IMR-90 (cell line): ENCODE measurements around the gene MAFG. TPM values are rescaled to one million over a fixed set of nuclear protein-coding genes. Genes with fewer than 3 reads are reported as not detected.

Experiments used
- ATAC-seq: fragments of 200-7000 bp; cut with Tn5 transposase; 2 replicates; pipeline ENCODE4 v1.9.1; 2020; ENCODE audit warnings: low read depth, mild to moderate bottlenecking, moderate library complexity
- BruUV-seq: library from RNA; stranded (reverse); fragments of 400-500 nt; replicated peaks from 2 replicates; lab custom pipeline; 2021; lab: Mats Ljungman, UMichigan
- CTCF ChIA-PET: fragments of 300-600 bp; formaldehyde crosslinking; extraction: SDS; loops from one replicate; lab custom pipeline; 2021; ENCODE audit warnings: antibody characterized with exemption; lab: Yijun Ruan, JAX
- POLR2A ChIA-PET: fragments of 300-600 bp; sonication (Branson Sonifier 250); formaldehyde crosslinking; loops from one replicate; lab custom pipeline; 2022; ENCODE audit warnings: antibody characterized with exemption; ENCODE audit not compliant: unreplicated experiment; lab: Charles Lee
- DNase-seq: peaks from one replicate; pipeline ENCODE4 v3.0.0; 2013
- H2AFZ ChIP-seq: replicated peaks from 2 replicates; pipeline ENCODE3; 2013; ENCODE audit warnings: low read length, mild to moderate bottlenecking; ENCODE audit not compliant: poor library complexity
- H2AK5ac ChIP-seq: 2 replicates; pipeline ENCODE4 v1.6.1; 2013; ENCODE audit warnings: low read depth, low read length, inconsistent platforms
- H2AK9ac ChIP-seq: replicated peaks from 2 replicates; pipeline ENCODE3; 2013; ENCODE audit warnings: mild to moderate bottlenecking, low read depth, low read length, moderate library complexity; ENCODE audit not compliant: poor library complexity
- H2BK120ac ChIP-seq: 2 replicates; pipeline ENCODE4 v1.6.1; 2013; ENCODE audit warnings: low read depth, low read length, inconsistent platforms
- H2BK15ac ChIP-seq: 3 replicates; pipeline ENCODE4 v1.6.1; 2013; ENCODE audit warnings: low read depth, low read length, inconsistent platforms
- H2BK20ac ChIP-seq: 2 replicates; pipeline ENCODE4 v1.6.1; 2013; ENCODE audit warnings: low read depth, mild to moderate bottlenecking, inconsistent platforms, low read length, moderate library complexity
- H2BK5ac ChIP-seq: 2 replicates; pipeline ENCODE4 v1.6.1; 2013; ENCODE audit warnings: mild to moderate bottlenecking, low read depth, low read length, inconsistent platforms; ENCODE audit not compliant: poor library complexity, severe bottlenecking
- H3K14ac ChIP-seq: replicated peaks from 2 replicates; pipeline ENCODE4 v1.6.1; 2013; ENCODE audit warnings: low read depth, low read length, inconsistent platforms
- H3K18ac ChIP-seq: 2 replicates; pipeline ENCODE4 v1.6.1; 2013; ENCODE audit warnings: low read depth, low read length, control low read depth
- H3K23ac ChIP-seq: 2 replicates; pipeline ENCODE4 v1.6.1; 2013; ENCODE audit warnings: low read depth, low read length, inconsistent platforms
- H3K27ac ChIP-seq: 2 replicates; pipeline ENCODE4 v1.5.1; 2013; ENCODE audit warnings: mild to moderate bottlenecking, control low read depth, low read length; ENCODE audit not compliant: insufficient read depth
- H3K27me3 ChIP-seq: 2 replicates; pipeline ENCODE4 v1.6.1; 2013; ENCODE audit warnings: low read length; ENCODE audit not compliant: control insufficient read depth, insufficient read depth
- H3K36me3 ChIP-seq: 2 replicates; pipeline ENCODE4 v1.6.1; 2013; ENCODE audit warnings: low read length, mixed read lengths; ENCODE audit not compliant: control insufficient read depth, insufficient read depth
- H3K4ac ChIP-seq: 2 replicates; pipeline ENCODE4 v1.6.1; 2013; ENCODE audit warnings: low read depth, low read length, inconsistent platforms
- H3K4me1 ChIP-seq: 2 replicates; pipeline ENCODE4 v1.6.1; 2013; ENCODE audit warnings: low read length, mixed read lengths; ENCODE audit not compliant: control insufficient read depth, insufficient read depth
- H3K4me2 ChIP-seq: 2 replicates; pipeline ENCODE4 v1.6.1; 2013; ENCODE audit warnings: low read depth, mild to moderate bottlenecking, control low read depth, low read length, moderate library complexity
- H3K4me3 ChIP-seq: 2 replicates; pipeline ENCODE4 v1.5.1; 2013; ENCODE audit warnings: low read depth, mild to moderate bottlenecking, control low read depth, low read length, moderate library complexity; ENCODE audit not compliant: insufficient read depth
- H3K56ac ChIP-seq: 2 replicates; pipeline ENCODE4 v1.6.1; 2013; ENCODE audit warnings: low read length, inconsistent platforms; ENCODE audit not compliant: insufficient read depth; ENCODE audit errors: extremely low read depth
- H3K79me1 ChIP-seq, 2 experiments: 2 replicates each; pipeline ENCODE4 v1.6.1; 2013; ENCODE audit warnings: low read length in 2 of 2, inconsistent platforms in 1 of 2, low read depth in 1 of 2
- H3K9ac ChIP-seq: 2 replicates; pipeline ENCODE4 v1.6.1; 2013; ENCODE audit warnings: low read depth, low read length, control low read depth
- H3K9me1 ChIP-seq: 2 replicates; pipeline ENCODE4 v1.6.1; 2013; ENCODE audit warnings: low read length, inconsistent platforms; ENCODE audit not compliant: insufficient read depth
- H3K9me3 ChIP-seq: 2 replicates; pipeline ENCODE4 v1.6.1; 2013; ENCODE audit warnings: low read length; ENCODE audit not compliant: control insufficient read depth, insufficient read depth
- H4K20me1 ChIP-seq: 2 replicates; pipeline ENCODE4 v1.6.1; 2013; ENCODE audit warnings: low read length, inconsistent platforms; ENCODE audit not compliant: insufficient read depth
- H4K5ac ChIP-seq: 2 replicates; pipeline ENCODE4 v1.6.1; 2013; ENCODE audit warnings: mild to moderate bottlenecking, low read depth, low read length, control low read depth
- H4K8ac ChIP-seq, 2 experiments: 2 replicates each; pipeline ENCODE4 v1.6.1; 2013; ENCODE audit warnings: low read depth in 2 of 2, low read length in 2 of 2, control low read depth in 1 of 2, inconsistent platforms in 1 of 2
- H4K91ac ChIP-seq: 2 replicates; pipeline ENCODE4 v1.6.1; 2013; ENCODE audit warnings: low read depth, low read length, inconsistent platforms; ENCODE audit not compliant: insufficient read depth
- CEBPB ChIP-seq: IDR thresholded peaks from 2 replicates; pipeline ENCODE4 v1.6.1; 2012; ENCODE audit warnings: low read depth, low read length, improper control_type of control experiment
- MAZ ChIP-seq: IDR thresholded peaks from 2 replicates; pipeline ENCODE4 v1.6.1; 2012; ENCODE audit warnings: low read depth, mild to moderate bottlenecking, low read length, improper control_type of control experiment, moderate library complexity, borderline replicate concordance
- MXI1 ChIP-seq: IDR thresholded peaks from 2 replicates; pipeline ENCODE4 v1.6.1; 2012; ENCODE audit warnings: low read depth, mild to moderate bottlenecking, low read length, moderate library complexity, borderline replicate concordance
- POLR2A ChIP-seq: IDR thresholded peaks from 2 replicates; pipeline ENCODE4 v1.6.1; 2012; ENCODE audit warnings: mild to moderate bottlenecking, low read depth, low read length
- RCOR1 ChIP-seq: IDR thresholded peaks from 2 replicates; pipeline ENCODE4 v1.6.1; 2012; ENCODE audit warnings: mild to moderate bottlenecking, low read length, improper control_type of control experiment; ENCODE audit not compliant: insufficient replicate concordance
- WGBS, 2 experiments: methylation state at CpG; one replicate each; pipeline versions ENCODE4 v1.1.5 to v1.1.7; 2013; ENCODE audit warnings: missing lambda C conversion rate in 2 of 2; ENCODE audit not compliant: insufficient read length in 1 of 2; ENCODE audit errors: extremely low coverage in 2 of 2; 5-methylcytosine and 5-hydroxymethylcytosine counted together
- dilution Hi-C: fragments of 300-500 bp; cut with HindIII; formaldehyde crosslinking; loops from one replicate; pipeline ENCODE4 v1.14.3; 2018; ENCODE audit warnings: low sequenced_read_pairs; ENCODE audit not compliant: unreplicated experiment
- in situ Hi-C: fragments of 300-500 bp; cut with MboI; formaldehyde crosslinking; loops from 3 replicates; pipeline ENCODE4 v1.14.3; 2019; ENCODE audit warnings: low sequenced_read_pairs, inconsistent platforms, mixed read lengths
- intact Hi-C: fragments of 100-400 bp; cut with micrococcal nuclease; formaldehyde crosslinking; loops from 2 replicates; pipeline ENCODE4 v1.10.0; 2022
- polyA plus RNA-seq, 3 experiments: library from polyadenylated mRNA; depleted of rRNA; stranded (reverse); fragments of >200 nt; gene quantifications; 2 replicates each; pipeline ENCODE4 v1.2.3, GENCODE V29; 2012; ENCODE audit warnings: low replicate concordance in 1 of 3
- total RNA-seq: library from RNA; depleted of rRNA; stranded (reverse); fragments of >200 nt; gene quantifications from 2 replicates; pipeline ENCODE4 v1.2.3, GENCODE V29; 2012

The MAFG gene
- total and polyA plus RNA-seq, 2 of the 4 experiments (the other 2 are of a cell fraction): 6.1 to 15.4 TPM

GRCh38 chr17:81915331-81915730 lies 12.2 kb downstream of the MAFG start:
- Histone ChIP-seq H3K36me3 (peaks cover 52% of the 10 kb centered on the region), H4K8ac (no peak overlapping the region), H3K9me3 (no peaks in the 10 kb centered on the region), H3K9ac (no peak overlapping the region), H3K23ac (no peak overlapping the region), H4K5ac (no peak overlapping the region), H3K4me3 (no peak overlapping the region), H3K9me1 (peaks cover 12% of the 10 kb centered on the region; the same call in 1 of the 2 replicates), H2BK20ac (no peak overlapping the region), H3K56ac (no peak overlapping the region), H3K27ac (no peak overlapping the region), H3K79me1 (peaks cover 18 to 65% of the 10 kb centered on the region in 2 experiments), H3K4me2 (no peak overlapping the region), H2AK5ac (no peak overlapping the region), H2AFZ (peak overlapping the region; percentile 43), H3K14ac (no peak overlapping the region), H2BK120ac (no peak overlapping the region), H2BK15ac (no peak overlapping the region), H3K18ac (no peak overlapping the region), H4K91ac (no peak overlapping the region), H2BK5ac (no peak overlapping the region), H4K20me1 (peaks cover 59% of the 10 kb centered on the region), H2AK9ac (no peak overlapping the region), H3K4ac (no peak overlapping the region), H3K4me1 (peaks cover 9% of the 10 kb centered on the region), H3K27me3 (no peaks in the 10 kb centered on the region)
- in situ Hi-C loops (no loop called here), dilution Hi-C loops (no loop called here), intact Hi-C loops (no loop called here)
- TF ChIP-seq POLR2A (no peak), CEBPB (no peak), MAZ (no peak), RCOR1 (no peak), MXI1 (no peak)
- BruUV-seq: no TSS peak
- 95% methylated on average over 6 of the region's 12 CpGs; no CpG with 5 or more reads in 1 of the 2 experiments for WGBS, 2 experiments
- CTCF ChIA-PET: no interaction called here
- DNase-seq: no peak
- no peak for ATAC-seq
- POLR2A ChIA-PET: interaction anchor here (0.7 kb wide), 1 partner anchor 13 kb away, joined by 3 read pairs; the partner anchor contains the start of gene NPB
